ENCODE measurements around the gene CACNA1S. TPM values are rescaled to one million over a fixed set of nuclear protein-coding genes. Genes with fewer than 3 reads are reported as not detected.

CACNA1S gene
- total and polyA plus RNA-seq, 2 of the 13 experiments (the other 11 are each of a cell fraction or from before 2014, with no cell fraction given), result not detected

- TF ChIP-seq ZMYM4 (CRISPR knock-in tag; IDR thresholded peaks at IDR 0.05) (no peak), MTERF4 (CRISPR knock-in tag; IDR thresholded peaks at IDR 0.05) (0 out of 2 replicates have a peak, but pooled peaks have one; percentile 39), SAP130 (CRISPR knock-in tag; IDR thresholded peaks at IDR 0.05; ENCODE audit: low read depth) (peak; percentile 60), ZNF687 (CRISPR knock-in tag; IDR thresholded peaks at IDR 0.05) (peak; percentile 44), ZNF768 (CRISPR knock-in tag; IDR thresholded peaks at IDR 0.05) (0 out of 2 replicates have a peak, but pooled peaks have one; percentile 26), TFAP4 (IDR thresholded peaks at IDR 0.05; ENCODE audit: borderline replicate concordance, low read depth) (peak; percentile 90; the same call in 1 of the 2 replicates), ZNF792 (CRISPR knock-in tag; IDR thresholded peaks at IDR 0.05) (peak; percentile 22; the same call in 1 of the 2 replicates), MXI1 (IDR thresholded peaks at IDR 0.05; ENCODE audit: borderline replicate concordance, low read depth, low read length) (no peak), NR2F6 (IDR thresholded peaks at IDR 0.05) (no peak), NR2F6 (CRISPR knock-in tag; IDR thresholded peaks at IDR 0.05) (peak; percentile 43; the same call in 1 of the 2 replicates), JUND (CRISPR knock-in tag; IDR thresholded peaks at IDR 0.05) (peak; percentile 91), RXRB (CRISPR knock-in tag; IDR thresholded peaks at IDR 0.05; ENCODE audit: borderline replicate concordance) (peak; percentile 35; the same call in 1 of the 2 replicates), BRCA1 (CRISPR knock-in tag; IDR thresholded peaks at IDR 0.05) (no peak), BCL3 (CRISPR knock-in tag; IDR thresholded peaks at IDR 0.05) (0 out of 2 replicates have a peak, but pooled peaks have one; percentile 11), YEATS2 (CRISPR knock-in tag; IDR thresholded peaks at IDR 0.05; ENCODE audit: borderline replicate concordance) (peak; percentile 27; the same call in 1 of the 2 replicates), ZNF296 (CRISPR knock-in tag; conservative IDR thresholded peaks at IDR 0.05) (no peak), RAD21 (CRISPR knock-in tag; IDR thresholded peaks at IDR 0.05) (peak; percentile 31; the same call in 1 of the 2 replicates), KDM5A (IDR thresholded peaks at IDR 0.05; ENCODE audit: borderline replicate concordance, low read length) (no peak), IRF2 (CRISPR knock-in tag; IDR thresholded peaks at IDR 0.05) (0 out of 2 replicates have a peak, but pooled peaks have one; percentile 27), KDM2A (CRISPR knock-in tag; IDR thresholded peaks at IDR 0.05; ENCODE audit: borderline replicate concordance, low read depth) (peak; percentile 51; the same call in 1 of the 2 replicates), ZNF556 (CRISPR knock-in tag; IDR thresholded peaks at IDR 0.05; ENCODE audit: borderline replicate concordance) (0 out of 2 replicates have a peak, but pooled peaks have one; percentile 54), SOX6 (IDR thresholded peaks at IDR 0.05) (no peak), SOX6 (CRISPR knock-in tag; IDR thresholded peaks at IDR 0.05) (0 out of 2 replicates have a peak, but pooled peaks have one; percentile 13), ZNF331 (CRISPR knock-in tag; IDR thresholded peaks at IDR 0.05) (peak; percentile 93)
These were observed 14.9 kb upstream of the CACNA1S start, which contains the start of gene ASCL5 (continued) for GRCh38 chr1:201126832-201127754.
